Mucosa of rectum (tissue), 2 donors: ENCODE data around the gene TOR1AIP1.
"Not testable (repeated sequence)": the region's sequence is repeated elsewhere in the genome, so short reads cannot be mapped to it uniquely, and the experiment has no call there.

Source experiments
- H3K27ac ChIP-seq, 2 donors: one replicate each; pipeline ENCODE4 v1.7.0; 2013; ENCODE audit warnings: inconsistent platforms in 2 of 2, low read depth in 2 of 2, low read length in 2 of 2
- H3K27me3 ChIP-seq, 2 donors: one replicate each; pipeline ENCODE4 v1.7.0; 2013; ENCODE audit warnings: low read length in 2 of 2; ENCODE audit not compliant: control insufficient read depth in 2 of 2, insufficient read depth in 2 of 2
- H3K36me3 ChIP-seq, 2 donors: one replicate each; pipeline ENCODE4 v1.7.0; 2013; ENCODE audit warnings: low read length in 2 of 2; ENCODE audit not compliant: control insufficient read depth in 2 of 2, insufficient read depth in 2 of 2
- H3K4me1 ChIP-seq, 2 donors: one replicate each; pipeline ENCODE4 v1.7.0; 2013; ENCODE audit warnings: low read length in 2 of 2, mild to moderate bottlenecking in 1 of 2; ENCODE audit not compliant: control insufficient read depth in 2 of 2, insufficient read depth in 2 of 2
- H3K4me3 ChIP-seq, 2 donors: one replicate each; pipeline ENCODE4 v1.7.0; 2013; ENCODE audit warnings: low read length in 2 of 2
- H3K9ac ChIP-seq, 2 donors: one replicate each; pipeline ENCODE4 v1.7.0; 2013; ENCODE audit warnings: low read length in 2 of 2, low read depth in 1 of 2, mild to moderate bottlenecking in 1 of 2
- H3K9me3 ChIP-seq, 2 donors: one replicate each; pipeline ENCODE4 v1.7.0; 2013; ENCODE audit warnings: low read length in 2 of 2; ENCODE audit not compliant: control insufficient read depth in 2 of 2
- donor health status: healthy.
- donor health status: Normal muscosa, but diverticular disease.

The TOR1AIP1 gene

GRCh38 chr1:179882253-179883039 is at the start of gene TOR1AIP1:
Gene TOR1AIP1, plus strand, starts transcription at chr1:179882285. Its CDS starts 218 bp downstream, at chr1:179882503.
- Histone ChIP-seq H3K36me3 (peaks cover 9 to 13% of the 10 kb centered on the region in 2 donors), H3K27ac (peak within 1 kb of the TSS; percentile 100), H3K27me3 (no peaks in the 10 kb centered on the region), H3K9ac (peak within 1 kb of the TSS; percentile 99 to 100), H3K4me1 (peaks cover 9 to 15% of the 10 kb centered on the region in 2 donors), H3K9me3 (no peaks in the 10 kb centered on the region), H3K4me3 (peak within 1 kb of the TSS; percentile 95 to 98)

GRCh38 chr1:179836686-179837445 is 45.2 kb upstream of the TOR1AIP1 start:
- not testable (repeated sequence) for H3K4me3 ChIP-seq, H3K4me1 ChIP-seq, H3K27me3 ChIP-seq, H3K9ac ChIP-seq, H3K9me3 ChIP-seq, H3K27ac ChIP-seq, H3K36me3 ChIP-seq

- Histone ChIP-seq H3K36me3 (peaks cover 5 to 7% of the 10 kb centered on the region in 2 donors), H3K27ac (no peak overlapping the region), H3K27me3 (no peaks in the 10 kb centered on the region), H3K4me1 (no peaks in the 10 kb centered on the region), H3K9ac (no peak overlapping the region), H3K4me3 (no peak overlapping the region), H3K9me3 (no peaks in the 10 kb centered on the region)
Observed at GRCh38 chr1:179840107-179840506, 42.0 kb upstream of the TOR1AIP1 start.

- H3K27me3 ChIP-seq: no peaks in the 10 kb centered on the region
- no peaks in the 10 kb centered on the region for H3K9me3 ChIP-seq
- H3K27ac ChIP-seq: no peak overlapping the region
- H3K4me3 ChIP-seq: no peak overlapping the region
- peaks cover 37 to 38% of the 10 kb centered on the region in 2 donors for H3K36me3 ChIP-seq
- no peak overlapping the region for H3K9ac ChIP-seq
- H3K4me1 ChIP-seq: no peaks in the 10 kb centered on the region
Observed at GRCh38 chr1:179848233-179848632, 33.9 kb upstream of the TOR1AIP1 start.

GRCh38 chr1:179853102-179853501 is 29.0 kb upstream of the TOR1AIP1 start:
- no peak overlapping the region for H3K9ac ChIP-seq
- no peaks in the 10 kb centered on the region for H3K9me3 ChIP-seq
- peaks cover 29 to 32% of the 10 kb centered on the region in 2 donors for H3K36me3 ChIP-seq
- H3K27me3 ChIP-seq: no peaks in the 10 kb centered on the region
- no peak overlapping the region for H3K4me3 ChIP-seq
- H3K27ac ChIP-seq: no peak overlapping the region
- H3K4me1 ChIP-seq: no peaks in the 10 kb centered on the region

GRCh38 chr1:179855831-179856230 is 26.3 kb upstream of the TOR1AIP1 start:
- not testable (repeated sequence) for H3K9me3 ChIP-seq, H3K27ac ChIP-seq, H3K9ac ChIP-seq, H3K4me3 ChIP-seq, H3K4me1 ChIP-seq, H3K27me3 ChIP-seq
- peaks cover 19 to 21% of the 10 kb centered on the region in 2 donors for H3K36me3 ChIP-seq

GRCh38 chr1:179856296-179856695 is 25.8 kb upstream of the TOR1AIP1 start:
- H3K27me3 ChIP-seq: no peaks in the 10 kb centered on the region
- no peaks in the 10 kb centered on the region for H3K9me3 ChIP-seq
- H3K9ac ChIP-seq: no peak overlapping the region
- H3K27ac ChIP-seq: no peak overlapping the region
- H3K36me3 ChIP-seq: peaks cover 17 to 22% of the 10 kb centered on the region in 2 donors
- no peak overlapping the region for H3K4me3 ChIP-seq
- no peaks in the 10 kb centered on the region for H3K4me1 ChIP-seq

GRCh38 chr1:179857009-179857408 is 25.1 kb upstream of the TOR1AIP1 start:
- no peak overlapping the region for H3K9ac ChIP-seq
- H3K27ac ChIP-seq: no peak overlapping the region
- H3K4me1 ChIP-seq: no peaks in the 10 kb centered on the region
- H3K36me3 ChIP-seq: peaks cover 17 to 25% of the 10 kb centered on the region in 2 donors
- no peaks in the 10 kb centered on the region for H3K27me3 ChIP-seq
- H3K9me3 ChIP-seq: no peaks in the 10 kb centered on the region
- no peak overlapping the region for H3K4me3 ChIP-seq

GRCh38 chr1:179860652-179861051 is 21.4 kb upstream of the TOR1AIP1 start:
- H3K27ac ChIP-seq: no peak overlapping the region
- H3K4me3 ChIP-seq: no peak overlapping the region
- H3K36me3 ChIP-seq: peaks cover 32 to 42% of the 10 kb centered on the region in 2 donors
- H3K9ac ChIP-seq: no peak overlapping the region
- no peaks in the 10 kb centered on the region for H3K9me3 ChIP-seq
- H3K27me3 ChIP-seq: no peaks in the 10 kb centered on the region
- H3K4me1 ChIP-seq: no peaks in the 10 kb centered on the region

GRCh38 chr1:179865377-179865776 is 16.7 kb upstream of the TOR1AIP1 start:
- H3K27me3 ChIP-seq: no peaks in the 10 kb centered on the region
- peaks cover 31 to 50% of the 10 kb centered on the region in 2 donors for H3K36me3 ChIP-seq
- no peaks in the 10 kb centered on the region for H3K9me3 ChIP-seq
- H3K27ac ChIP-seq: no peak overlapping the region
- H3K4me3 ChIP-seq: no peak overlapping the region
- no peak overlapping the region for H3K9ac ChIP-seq
- no peaks in the 10 kb centered on the region for H3K4me1 ChIP-seq
